Kidney epithelial cell (primary cell): Measurements from ENCODE around the gene RET. TPM values are rescaled to one million over a fixed set of nuclear protein-coding genes. Genes with fewer than 3 reads are reported as not detected.

Experiments used
- DNase-seq: peaks from one replicate; pipeline ENCODE4 v3.0.0-alpha.2; 2010; ENCODE audit warnings: low read depth
- H3K27me3 ChIP-seq: 2 replicates; pipeline ENCODE4 v1.6.0; 2011; ENCODE audit warnings: low read length; ENCODE audit not compliant: control insufficient read depth, insufficient read depth
- H3K36me3 ChIP-seq: 2 replicates; pipeline ENCODE4 v1.5.1; 2011; ENCODE audit warnings: low read length; ENCODE audit not compliant: control insufficient read depth, insufficient read depth
- H3K4me3 ChIP-seq: 2 replicates; pipeline ENCODE4 v1.5.1; 2011; ENCODE audit warnings: low read depth, mild to moderate bottlenecking, control low read depth, low read length
- CTCF ChIP-seq: IDR thresholded peaks from 2 replicates; pipeline ENCODE4 v1.5.1; 2011; ENCODE audit warnings: mild to moderate bottlenecking, moderate library complexity, low read length, control low read depth, inconsistent platforms; ENCODE audit not compliant: insufficient read depth, poor library complexity, severe bottlenecking
- total RNA-seq: library from RNA; depleted of rRNA; stranded (reverse); fragments of >200 nt; gene quantifications from 2 replicates; pipeline ENCODE4 v1.2.3, GENCODE V29; 2015

Gene RET
- total RNA-seq, 1 donor from 2014 or later = 3.7 TPM

- Histone ChIP-seq H3K4me3 (no peak overlapping the region), H3K36me3 (no peaks in the 10 kb centered on the region), H3K27me3 (peaks cover 14% of the 10 kb centered on the region)
- no peak for DNase-seq
- TF ChIP-seq CTCF = no peak
Measured at GRCh38 chr10:43070121-43071085, 6.5 kb upstream of the RET start.

DNA sequence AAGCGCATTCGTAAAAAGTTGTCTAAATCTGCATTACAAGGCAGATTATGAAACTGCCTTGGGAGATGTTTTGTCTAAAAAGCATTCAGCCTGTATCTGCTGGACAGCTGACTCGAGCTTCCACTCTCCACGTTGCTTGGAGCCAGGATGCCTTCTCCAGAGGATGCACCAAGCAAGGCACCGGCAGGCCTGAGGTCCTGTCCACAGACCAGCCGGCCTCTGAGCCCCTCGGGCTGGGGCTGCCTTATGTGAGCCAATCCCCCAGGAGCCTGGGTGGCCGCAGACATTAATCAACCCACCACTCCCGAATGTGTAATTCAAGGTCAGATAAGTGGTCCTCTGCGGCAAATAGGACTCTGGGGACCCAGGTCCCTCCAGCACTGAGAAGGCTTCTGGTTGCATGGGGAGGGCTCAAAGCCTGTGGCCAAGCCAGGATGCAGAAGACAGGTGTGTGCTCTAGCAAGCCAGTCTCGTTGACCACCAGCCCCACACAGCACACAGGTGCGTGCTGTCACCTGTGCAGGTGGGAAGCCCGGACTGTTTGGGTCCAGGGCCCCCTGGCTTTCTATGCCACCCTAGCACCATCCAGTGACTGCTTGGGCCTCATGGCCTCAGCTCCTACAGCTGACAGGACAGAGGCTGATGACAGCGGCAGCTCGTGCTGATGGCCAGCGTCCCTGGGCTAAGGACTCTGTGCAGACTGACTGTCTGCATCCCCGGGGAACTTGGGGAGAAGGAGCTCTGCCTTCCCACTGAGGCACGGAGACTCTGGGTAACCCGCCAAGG, 4.8 kb upstream of the RET start:
- DNase-seq = no peak
- no peak overlapping the region for H3K4me3 ChIP-seq
- no peak for TF ChIP-seq CTCF
- H3K27me3 ChIP-seq = peaks cover 27% of the 10 kb centered on the region
- H3K36me3 ChIP-seq = no peaks in the 10 kb centered on the region

- no peak for TF ChIP-seq CTCF
- DNase-seq = no peak
- Histone ChIP-seq H3K27me3 (peaks cover 37% of the 10 kb centered on the region), H3K4me3 (no peak overlapping the region), H3K36me3 (no peaks in the 10 kb centered on the region)
Measured at GRCh38 chr10:43073191-43073590, 3.7 kb upstream of the RET start.

GRCh38 chr10:43073721-43074120, 3.1 kb upstream of the RET start:
- Histone ChIP-seq H3K27me3 (peaks cover 42% of the 10 kb centered on the region), H3K4me3 (no peak overlapping the region), H3K36me3 (no peaks in the 10 kb centered on the region)
- DNase-seq = no peak
- TF ChIP-seq CTCF = no peak

DNA sequence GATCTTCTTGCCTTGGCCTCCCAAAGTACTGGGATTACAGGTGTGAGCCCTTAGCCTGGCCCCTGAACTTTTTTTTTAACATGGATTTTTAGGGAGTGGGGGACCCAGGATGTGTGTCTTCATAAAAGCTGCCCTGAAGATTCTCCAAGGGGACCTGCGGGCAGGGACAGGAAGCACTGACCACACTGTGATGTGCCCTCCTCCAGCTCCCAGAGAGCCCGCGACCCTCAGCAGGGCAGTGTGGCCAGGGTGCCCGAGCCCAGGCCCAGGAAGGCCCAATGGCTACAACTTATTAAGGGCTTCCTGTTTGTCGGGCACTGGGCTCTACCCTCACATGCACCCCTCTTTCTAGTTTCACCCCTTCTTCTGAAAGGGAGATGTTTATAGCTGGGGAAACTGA, 2.5 kb upstream of the RET start:
- DNase-seq = no peak
- peaks cover 49% of the 10 kb centered on the region for H3K27me3 ChIP-seq
- TF ChIP-seq CTCF = no peak

More for the DNA sequence above, 2.5 kb upstream of the RET start:
- H3K36me3 ChIP-seq = no peaks in the 10 kb centered on the region
- no peak overlapping the region for H3K4me3 ChIP-seq
